HEK293 (cell line): ENCODE results near the gene SMIM30.

Experiments used
- MYNN ChIP-seq: fragments of 450-650 bp; formaldehyde crosslinking; IDR thresholded peaks from 2 replicates; pipeline ENCODE4 v1.5.1; 2016; ENCODE audit warnings: missing biosample characterization, missing genetic modification characterization, borderline replicate concordance
- ZNF121 ChIP-seq: fragments of 450-650 bp; formaldehyde crosslinking; IDR thresholded peaks from 2 replicates; pipeline ENCODE4 v1.5.1; 2016; ENCODE audit warnings: missing biosample characterization, missing genetic modification characterization
- ZNF138 ChIP-seq: fragments of 450-650 bp; formaldehyde crosslinking; IDR thresholded peaks from 2 replicates; pipeline ENCODE4 v1.5.1; 2016; ENCODE audit warnings: missing biosample characterization, missing genetic modification characterization, borderline replicate concordance
- ZNF157 ChIP-seq: fragments of 450-650 bp; formaldehyde crosslinking; IDR thresholded peaks from 2 replicates; pipeline ENCODE4 v1.5.1; 2016; ENCODE audit warnings: missing biosample characterization, missing genetic modification characterization
- ZNF221 ChIP-seq: fragments of 450-650 bp; formaldehyde crosslinking; IDR thresholded peaks from 2 replicates; pipeline ENCODE4 v1.5.1; 2017; ENCODE audit warnings: missing biosample characterization, missing genetic modification characterization, borderline replicate concordance
- TF ChIP-seq, protein P1 (sequence below): fragments of 450-650 bp; formaldehyde crosslinking; IDR thresholded peaks from 2 replicates; pipeline ENCODE4 v1.5.1; 2016; ENCODE audit warnings: missing biosample characterization, missing genetic modification characterization
- TF ChIP-seq, protein P2 (sequence below): sonication (generic); formaldehyde crosslinking; IDR thresholded peaks from 2 replicates; pipeline ENCODE4 v1.8.1; 2022; ENCODE audit warnings: mild to moderate bottlenecking, moderate library complexity, missing genetic modification reagents
- TF ChIP-seq, protein P3 (sequence below): fragments of 450-650 bp; formaldehyde crosslinking; IDR thresholded peaks from 2 replicates; pipeline ENCODE4 v1.5.1; 2017; ENCODE audit warnings: missing biosample characterization, missing genetic modification characterization

DNA sequence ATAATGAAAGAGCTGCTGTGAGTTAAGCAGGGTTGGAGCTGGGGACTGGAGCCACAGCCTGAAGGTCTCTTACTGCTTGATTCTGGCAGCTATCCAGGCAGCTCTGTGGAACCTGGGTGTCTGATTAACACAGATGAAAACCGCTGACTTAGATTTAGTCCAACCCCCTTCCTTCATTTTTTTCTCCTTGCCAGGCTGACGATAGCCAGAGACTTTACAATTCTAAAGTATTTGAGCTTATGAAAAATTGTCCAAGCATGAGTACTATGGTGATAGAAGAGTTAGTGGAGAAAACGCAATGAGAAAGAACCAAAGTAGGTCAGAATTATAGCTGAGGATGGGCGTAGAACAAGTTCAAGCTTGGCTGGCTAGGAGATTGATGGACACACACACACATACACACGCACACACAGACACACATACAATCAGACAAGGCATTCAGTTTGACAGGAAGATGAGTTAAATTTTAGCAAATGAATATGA is 18.2 kb downstream of the SMIM30 start:
- TF ChIP-seq, protein P1, sequence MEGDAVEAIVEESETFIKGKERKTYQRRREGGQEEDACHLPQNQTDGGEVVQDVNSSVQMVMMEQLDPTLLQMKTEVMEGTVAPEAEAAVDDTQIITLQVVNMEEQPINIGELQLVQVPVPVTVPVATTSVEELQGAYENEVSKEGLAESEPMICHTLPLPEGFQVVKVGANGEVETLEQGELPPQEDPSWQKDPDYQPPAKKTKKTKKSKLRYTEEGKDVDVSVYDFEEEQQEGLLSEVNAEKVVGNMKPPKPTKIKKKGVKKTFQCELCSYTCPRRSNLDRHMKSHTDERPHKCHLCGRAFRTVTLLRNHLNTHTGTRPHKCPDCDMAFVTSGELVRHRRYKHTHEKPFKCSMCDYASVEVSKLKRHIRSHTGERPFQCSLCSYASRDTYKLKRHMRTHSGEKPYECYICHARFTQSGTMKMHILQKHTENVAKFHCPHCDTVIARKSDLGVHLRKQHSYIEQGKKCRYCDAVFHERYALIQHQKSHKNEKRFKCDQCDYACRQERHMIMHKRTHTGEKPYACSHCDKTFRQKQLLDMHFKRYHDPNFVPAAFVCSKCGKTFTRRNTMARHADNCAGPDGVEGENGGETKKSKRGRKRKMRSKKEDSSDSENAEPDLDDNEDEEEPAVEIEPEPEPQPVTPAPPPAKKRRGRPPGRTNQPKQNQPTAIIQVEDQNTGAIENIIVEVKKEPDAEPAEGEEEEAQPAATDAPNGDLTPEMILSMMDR (tag by site-specific recombination): no peak
- TF ChIP-seq ZNF221 (tag by site-specific recombination) (no peak), ZNF138 (tag by site-specific recombination) (no peak), ZNF157 (tag by site-specific recombination) (no peak), ZNF121 (tag by site-specific recombination) (no peak), MYNN (tag by site-specific recombination) (no peak)
- TF ChIP-seq, protein P2, sequence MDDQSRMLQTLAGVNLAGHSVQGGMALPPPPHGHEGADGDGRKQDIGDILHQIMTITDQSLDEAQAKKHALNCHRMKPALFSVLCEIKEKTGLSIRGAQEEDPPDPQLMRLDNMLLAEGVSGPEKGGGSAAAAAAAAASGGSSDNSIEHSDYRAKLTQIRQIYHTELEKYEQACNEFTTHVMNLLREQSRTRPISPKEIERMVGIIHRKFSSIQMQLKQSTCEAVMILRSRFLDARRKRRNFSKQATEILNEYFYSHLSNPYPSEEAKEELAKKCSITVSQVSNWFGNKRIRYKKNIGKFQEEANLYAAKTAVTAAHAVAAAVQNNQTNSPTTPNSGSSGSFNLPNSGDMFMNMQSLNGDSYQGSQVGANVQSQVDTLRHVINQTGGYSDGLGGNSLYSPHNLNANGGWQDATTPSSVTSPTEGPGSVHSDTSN: no peak
- TF ChIP-seq, protein P3, sequence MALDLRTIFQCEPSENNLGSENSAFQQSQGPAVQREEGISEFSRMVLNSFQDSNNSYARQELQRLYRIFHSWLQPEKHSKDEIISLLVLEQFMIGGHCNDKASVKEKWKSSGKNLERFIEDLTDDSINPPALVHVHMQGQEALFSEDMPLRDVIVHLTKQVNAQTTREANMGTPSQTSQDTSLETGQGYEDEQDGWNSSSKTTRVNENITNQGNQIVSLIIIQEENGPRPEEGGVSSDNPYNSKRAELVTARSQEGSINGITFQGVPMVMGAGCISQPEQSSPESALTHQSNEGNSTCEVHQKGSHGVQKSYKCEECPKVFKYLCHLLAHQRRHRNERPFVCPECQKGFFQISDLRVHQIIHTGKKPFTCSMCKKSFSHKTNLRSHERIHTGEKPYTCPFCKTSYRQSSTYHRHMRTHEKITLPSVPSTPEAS (tag by site-specific recombination): peak; percentile 29; the same call in 1 of the 2 replicates
